C4-2B (cell line): ENCODE data around the gene REV1.
A peak's percentile ranks its signal among the peaks of the same experiment; 100 is the strongest.

ENCODE experiments used
- H3K27ac ChIP-seq: fragments of 450-650 bp; 2 replicates; pipeline ENCODE4 v1.5.1; 2017
- CTCF ChIP-seq: fragments of 450-650 bp; conservative IDR thresholded peaks from 2 replicates; pipeline ENCODE4 v1.5.1; 2017; ENCODE audit warnings: mild to moderate bottlenecking
- ZFX ChIP-seq: fragments of 450-650 bp; IDR thresholded peaks from 2 replicates; pipeline ENCODE4 v1.6.1; 2017

Gene REV1

DNA sequence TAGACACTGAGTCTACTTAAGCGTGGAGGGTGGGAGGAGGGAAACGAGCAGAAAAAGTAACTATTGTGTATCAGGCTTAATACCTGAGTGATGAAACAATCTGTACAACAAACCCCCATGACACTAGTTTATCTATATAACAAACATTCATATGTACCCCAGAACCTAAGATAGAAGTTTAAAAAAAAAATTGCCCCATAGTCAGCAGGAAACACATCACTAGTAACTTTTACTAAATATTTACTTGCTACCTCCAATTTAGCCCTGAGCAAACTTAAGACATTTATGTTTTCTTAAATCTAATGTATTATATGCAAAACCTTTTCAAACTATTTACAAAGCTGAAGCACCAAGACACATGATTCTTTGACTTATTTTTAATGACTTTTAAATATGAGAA lies 5.6 kb downstream of the REV1 start:
- no peak for TF ChIP-seq ZFX
- TF ChIP-seq CTCF = no peak
- no peak overlapping the region for H3K27ac ChIP-seq

- no peak overlapping the region for H3K27ac ChIP-seq
Measured at GRCh38 chr2:99481941-99482340, 7.9 kb downstream of the REV1 start.

GRCh38 chr2:99481527-99481926 lies 8.3 kb downstream of the REV1 start:
- TF ChIP-seq ZFX = no peak
- TF ChIP-seq CTCF = no peak

More at GRCh38 chr2:99481941-99482340, 7.9 kb downstream of the REV1 start:
- no peak for TF ChIP-seq ZFX
- TF ChIP-seq CTCF = no peak

DNA sequence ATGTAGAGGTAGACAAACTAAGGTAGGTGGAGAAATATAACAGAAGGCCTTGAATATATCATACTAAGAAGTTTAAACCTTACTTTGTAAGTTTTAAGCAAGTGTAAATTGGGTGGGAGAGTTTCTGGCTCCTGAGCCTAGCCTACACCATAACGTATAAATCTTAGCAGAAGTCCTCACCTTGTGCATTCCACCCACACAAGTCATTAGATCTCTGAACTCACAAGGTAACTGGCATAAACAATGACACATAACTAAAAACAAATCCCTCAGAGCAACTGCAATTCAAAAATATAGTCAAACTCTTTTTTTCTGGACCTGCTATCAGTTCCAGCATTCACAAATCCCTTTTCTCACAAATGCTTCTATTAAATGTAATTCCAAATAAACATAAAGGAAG lies 9.4 kb downstream of the REV1 start:
- TF ChIP-seq CTCF (no peak), ZFX (no peak)
- no peak overlapping the region for H3K27ac ChIP-seq

More at GRCh38 chr2:99481527-99481926, 8.3 kb downstream of the REV1 start:
- H3K27ac ChIP-seq = no peak overlapping the region

GRCh38 chr2:99478632-99479031 lies 11.2 kb downstream of the REV1 start:
- TF ChIP-seq CTCF (no peak), ZFX (no peak)

DNA sequence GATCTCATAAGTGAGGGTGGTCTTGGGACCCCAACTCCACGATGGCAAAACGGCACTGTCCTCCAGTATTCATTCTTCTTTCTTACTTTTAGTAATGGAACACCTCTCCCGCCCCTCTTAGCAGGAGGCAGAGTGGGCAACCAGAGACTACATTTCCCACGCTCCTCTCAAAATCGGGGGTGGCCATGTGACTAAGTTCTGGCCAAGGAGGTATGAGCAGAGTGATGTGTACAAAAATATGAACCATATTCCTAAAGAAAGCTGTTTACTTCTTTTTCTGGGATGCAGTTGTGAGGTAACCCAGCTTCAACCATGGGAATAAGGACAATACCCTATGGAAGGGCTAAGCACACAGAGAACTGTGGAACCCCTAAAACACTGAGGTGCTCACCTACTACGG lies 12.8 kb downstream of the REV1 start:
- peak overlapping the region; percentile 84; the same call in 1 of the 2 replicates for H3K27ac ChIP-seq
- TF ChIP-seq ZFX = no peak

More at GRCh38 chr2:99478632-99479031, 11.2 kb downstream of the REV1 start:
- H3K27ac ChIP-seq = no peak overlapping the region

DNA sequence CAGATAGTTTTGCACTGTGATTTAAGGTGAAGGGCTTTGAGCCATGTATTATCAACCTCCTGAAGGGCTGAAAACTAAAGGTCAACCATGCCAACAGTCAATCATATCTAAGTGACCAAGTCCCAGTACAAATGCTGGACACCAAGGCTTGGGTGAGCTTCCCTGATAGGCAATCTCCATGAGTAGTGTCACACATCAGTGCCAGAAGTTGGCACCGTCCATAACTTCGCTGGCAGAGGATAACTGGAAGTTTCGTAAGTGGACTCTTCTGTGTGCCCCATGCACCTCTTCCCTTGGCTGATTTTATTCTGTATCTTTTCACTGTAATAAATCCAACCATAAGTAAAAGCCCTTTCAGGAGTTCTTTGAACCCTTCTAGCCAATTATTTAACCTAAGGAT lies 13.2 kb downstream of the REV1 start:
- peak overlapping the region; percentile 84 for H3K27ac ChIP-seq
- TF ChIP-seq CTCF = no peak
- no peak for TF ChIP-seq ZFX

DNA sequence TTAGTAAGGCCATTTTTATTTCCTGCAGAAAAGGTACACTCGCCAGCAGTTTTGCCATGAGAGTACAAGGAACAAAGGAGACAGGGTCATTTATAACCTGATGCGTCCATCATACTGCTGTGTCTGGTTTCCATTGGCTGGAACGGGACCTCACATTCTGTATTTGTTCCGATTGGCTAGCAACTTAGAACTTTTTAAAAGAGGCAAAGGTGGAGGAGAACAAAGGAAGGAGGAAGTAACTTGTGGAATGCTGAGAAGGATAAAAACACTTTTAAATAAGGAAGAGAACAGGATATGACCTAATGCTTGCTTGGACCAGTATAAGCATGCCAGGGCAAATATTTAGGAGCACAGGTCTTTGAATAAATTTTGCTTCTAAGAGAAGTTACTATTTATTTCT lies 14.7 kb downstream of the REV1 start:
- H3K27ac ChIP-seq = peak overlapping the region; percentile 84
